Measurements from ENCODE around the gene PLEKHA6.

GRCh38 chr1:204355913-204356312 lies 3.8 kb downstream of the PLEKHA6 start:
- TF ChIP-seq CTCF (IDR thresholded peaks at IDR 0.05 in 4 of 5, conservative IDR thresholded peaks at IDR 0.05 in 1 of 5), result no peak
- TF ChIP-seq POLR2A (IDR thresholded peaks at IDR 0.05), result no peak
